Fibroblast of the conjunctiva (primary cell): ENCODE data around the gene OCA2.
"Not testable (repeated sequence)": the region's sequence is repeated elsewhere in the genome, so short reads cannot be mapped to it uniquely, and the experiment has no call there.

Experiments
- DNase-seq: peaks from one replicate; pipeline ENCODE4 v3.0.0-alpha.2; 2010; ENCODE audit warnings: low read depth

OCA2 gene

GRCh38 chr15:28023422-28023821 is 75.7 kb downstream of the OCA2 start:
- no peak for DNase-seq

- no peak for DNase-seq
Measured at GRCh38 chr15:28022961-28023360, 76.2 kb downstream of the OCA2 start.

GRCh38 chr15:28022181-28022580 is 76.9 kb downstream of the OCA2 start:
- no peak for DNase-seq

- peak; percentile 51 for DNase-seq
Measured at GRCh38 chr15:28021281-28022039, 77.7 kb downstream of the OCA2 start.

- DNase-seq: no peak
Measured at GRCh38 chr15:28020644-28021043, 78.5 kb downstream of the OCA2 start.

- DNase-seq: no peak
Measured at GRCh38 chr15:28019594-28020309, 79.4 kb downstream of the OCA2 start.

- no peak for DNase-seq
Measured at GRCh38 chr15:28018291-28019044, 80.6 kb downstream of the OCA2 start.

GRCh38 chr15:28017423-28017924 is 81.6 kb downstream of the OCA2 start:
- no peak for DNase-seq

- DNase-seq: no peak
Measured at GRCh38 chr15:28015855-28016254, 83.3 kb downstream of the OCA2 start.

- DNase-seq: no peak
Measured at GRCh38 chr15:28014623-28015200, 84.4 kb downstream of the OCA2 start.

- no peak for DNase-seq
Measured at GRCh38 chr15:28013976-28014375, 85.1 kb downstream of the OCA2 start.

- no peak for DNase-seq
Measured at GRCh38 chr15:28013480-28013879, 85.6 kb downstream of the OCA2 start.

- no peak for DNase-seq
Measured at GRCh38 chr15:28012231-28012630, 86.9 kb downstream of the OCA2 start.

- DNase-seq: not testable (repeated sequence)
Measured at GRCh38 chr15:28008175-28008574, 90.9 kb downstream of the OCA2 start.

- no peak for DNase-seq
Measured at GRCh38 chr15:28006116-28006905, 92.8 kb downstream of the OCA2 start.

GRCh38 chr15:28005004-28005527 is 94.0 kb downstream of the OCA2 start:
- DNase-seq: no peak

- no peak for DNase-seq
Measured at GRCh38 chr15:28004143-28005003, 94.7 kb downstream of the OCA2 start.

GRCh38 chr15:28003302-28004037 is 95.6 kb downstream of the OCA2 start:
- DNase-seq: no peak

- DNase-seq: no peak
Measured at GRCh38 chr15:28002867-28003266, 96.2 kb downstream of the OCA2 start.
